Large intestine (tissue), 3 donors: ENCODE data around the gene OVAAL. TPM values are rescaled to one million over a fixed set of nuclear protein-coding genes. Genes with fewer than 3 reads are reported as not detected.
A peak's percentile ranks its signal among the peaks of the same experiment; 100 is the strongest.

Experiments
- DNase-seq, 2 donors: peaks; one replicate each; pipeline versions ENCODE4 v3.0.0 to v3.0.0-alpha.2; 2013
- H3K27ac ChIP-seq: one replicate; pipeline ENCODE4 v1.5.1; 2013; ENCODE audit warnings: low read length
- H3K27me3 ChIP-seq: 2 replicates; pipeline ENCODE4 v1.6.1; 2013; ENCODE audit warnings: low read length; ENCODE audit not compliant: control insufficient read depth, insufficient read depth
- H3K36me3 ChIP-seq: 2 replicates; pipeline ENCODE4 v1.6.1; 2013; ENCODE audit warnings: low read length; ENCODE audit not compliant: control insufficient read depth, insufficient read depth
- H3K4me1 ChIP-seq: one replicate; pipeline ENCODE4 v1.6.1; 2013; ENCODE audit warnings: low read length; ENCODE audit not compliant: control insufficient read depth, insufficient read depth
- H3K4me3 ChIP-seq: one replicate; pipeline ENCODE4 v1.5.1; 2013; ENCODE audit warnings: low read length
- H3K9me3 ChIP-seq: one replicate; pipeline ENCODE4 v1.6.1; 2013; ENCODE audit warnings: mild to moderate bottlenecking, low read depth, low read length, moderate library complexity; ENCODE audit not compliant: control insufficient read depth
- WGBS: methylation state at CpG from one replicate; pipeline ENCODE4 v1.1.5; 2013; ENCODE audit warnings: low lambda C conversion rate; ENCODE audit not compliant: insufficient coverage; 5-methylcytosine and 5-hydroxymethylcytosine counted together
- polyA plus RNA-seq: library from polyadenylated mRNA; unstranded; fragments of 120-200 nt; gene quantifications from one replicate; pipeline ENCODE4 v1.2.1, GENCODE V29; 2013

Gene OVAAL
- polyA plus RNA-seq, 1 donor: not detected

DNA sequence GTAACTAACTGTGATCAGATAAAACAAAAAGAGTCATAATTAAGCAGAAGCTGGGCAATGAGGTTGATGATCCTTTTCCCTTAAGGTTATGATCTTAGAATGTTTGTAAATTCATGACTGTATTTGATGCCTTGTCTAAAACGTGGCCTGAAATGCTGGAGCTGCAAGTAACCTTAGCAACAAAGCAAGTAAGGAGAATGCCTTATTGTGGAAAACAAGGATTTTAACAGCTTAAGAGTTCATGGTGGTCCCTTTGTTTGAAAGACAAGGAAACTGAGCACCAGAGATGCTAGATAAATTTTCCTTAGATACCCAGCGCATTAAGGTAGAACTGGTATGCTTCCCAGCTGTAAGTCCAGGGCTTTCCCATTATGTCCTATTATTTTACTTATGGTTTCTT, 47.4 kb downstream of the OVAAL start:
- no peak for DNase-seq
- H3K9me3 ChIP-seq: no peaks in the 10 kb centered on the region
- no peak overlapping the region for H3K4me3 ChIP-seq
- H3K4me1 ChIP-seq: peaks cover 7% of the 10 kb centered on the region
- H3K27ac ChIP-seq: no peak overlapping the region
- 60% methylated on average over 1 of the region's 2 CpGs for WGBS
- H3K36me3 ChIP-seq: no peaks in the 10 kb centered on the region
- H3K27me3 ChIP-seq: no peaks in the 10 kb centered on the region

DNA sequence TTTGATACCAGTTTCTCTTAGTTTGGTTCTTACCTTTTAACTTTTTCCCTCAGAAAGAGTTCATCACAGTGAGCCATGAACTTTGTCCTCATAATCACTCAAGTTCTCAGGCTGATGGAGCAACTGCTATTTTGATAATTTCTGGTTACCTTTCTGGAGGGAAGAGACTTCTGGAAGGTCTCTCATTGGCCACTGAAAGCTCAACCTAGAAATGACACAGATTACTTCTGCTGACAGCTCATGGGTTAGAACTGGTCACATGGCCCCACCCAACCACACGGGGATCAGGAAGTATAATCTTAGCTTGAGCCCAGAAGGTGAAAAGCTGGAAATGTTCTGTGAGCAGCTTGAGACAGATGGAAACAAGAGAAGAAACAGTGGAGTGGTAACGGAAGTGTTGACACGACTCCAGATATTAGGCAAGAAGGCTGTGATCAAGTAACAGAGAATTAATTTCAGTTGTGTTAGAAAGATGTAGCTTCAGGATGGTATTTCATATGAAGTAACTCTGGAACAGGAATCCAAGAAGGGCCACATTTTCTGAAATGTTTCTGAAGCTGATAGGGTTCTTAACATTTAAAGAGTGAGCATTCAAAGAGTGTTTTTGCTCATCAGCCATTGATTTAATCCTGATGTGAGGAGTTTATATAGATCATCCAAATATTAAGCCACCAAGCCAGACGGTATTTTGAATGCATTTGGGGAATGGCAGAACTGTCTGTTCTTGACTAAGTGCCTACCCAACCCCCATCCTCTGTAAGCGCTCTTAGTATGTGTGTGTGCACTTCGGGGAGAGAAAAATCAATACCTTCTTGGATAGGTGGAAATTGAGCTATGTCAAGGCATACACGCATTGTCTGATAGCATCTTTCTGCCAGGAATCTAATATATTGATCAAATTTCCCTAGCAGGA, 51.1 kb downstream of the OVAAL start:
- peak in 1 of 2 donors; percentile 42 for DNase-seq

DNA sequence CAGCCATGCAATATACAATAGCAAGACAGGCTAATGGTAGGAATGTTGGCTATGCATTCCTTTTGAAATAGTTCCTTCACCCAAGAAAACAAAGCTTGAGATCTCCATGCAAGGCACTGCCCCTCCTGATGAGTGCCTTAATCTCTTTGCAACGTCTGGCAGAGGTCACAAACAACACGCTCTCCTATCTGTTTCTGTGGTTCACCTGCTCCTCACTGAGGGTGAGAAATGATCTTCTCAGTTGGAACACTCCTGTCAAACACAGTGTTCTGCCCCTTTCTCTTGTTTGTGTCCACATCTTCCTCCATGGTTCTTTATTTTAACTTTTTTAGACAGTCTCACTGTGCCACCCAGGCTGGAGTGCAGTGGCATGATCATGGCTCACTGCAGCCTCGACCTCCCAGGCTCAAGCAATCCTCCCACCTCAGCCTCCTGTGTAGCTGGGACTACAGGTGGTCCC, 51.8 kb downstream of the OVAAL start:
- 100% methylated on average over 1 of the region's 3 CpGs for WGBS
- H3K4me1 ChIP-seq: no peaks in the 10 kb centered on the region
- H3K36me3 ChIP-seq: no peaks in the 10 kb centered on the region
- no peak overlapping the region for H3K27ac ChIP-seq
- H3K27me3 ChIP-seq: no peaks in the 10 kb centered on the region
- no peak overlapping the region for H3K4me3 ChIP-seq
- DNase-seq: no peak
- no peaks in the 10 kb centered on the region for H3K9me3 ChIP-seq

More for the DNA sequence above, 51.1 kb downstream of the OVAAL start:
- H3K27me3 ChIP-seq: no peaks in the 10 kb centered on the region
- no peaks in the 10 kb centered on the region for H3K4me1 ChIP-seq
- H3K4me3 ChIP-seq: no peak overlapping the region
- 94% methylated on average over 3 of the region's 7 CpGs for WGBS
- H3K36me3 ChIP-seq: no peaks in the 10 kb centered on the region
- no peak overlapping the region for H3K27ac ChIP-seq
- no peaks in the 10 kb centered on the region for H3K9me3 ChIP-seq

DNA sequence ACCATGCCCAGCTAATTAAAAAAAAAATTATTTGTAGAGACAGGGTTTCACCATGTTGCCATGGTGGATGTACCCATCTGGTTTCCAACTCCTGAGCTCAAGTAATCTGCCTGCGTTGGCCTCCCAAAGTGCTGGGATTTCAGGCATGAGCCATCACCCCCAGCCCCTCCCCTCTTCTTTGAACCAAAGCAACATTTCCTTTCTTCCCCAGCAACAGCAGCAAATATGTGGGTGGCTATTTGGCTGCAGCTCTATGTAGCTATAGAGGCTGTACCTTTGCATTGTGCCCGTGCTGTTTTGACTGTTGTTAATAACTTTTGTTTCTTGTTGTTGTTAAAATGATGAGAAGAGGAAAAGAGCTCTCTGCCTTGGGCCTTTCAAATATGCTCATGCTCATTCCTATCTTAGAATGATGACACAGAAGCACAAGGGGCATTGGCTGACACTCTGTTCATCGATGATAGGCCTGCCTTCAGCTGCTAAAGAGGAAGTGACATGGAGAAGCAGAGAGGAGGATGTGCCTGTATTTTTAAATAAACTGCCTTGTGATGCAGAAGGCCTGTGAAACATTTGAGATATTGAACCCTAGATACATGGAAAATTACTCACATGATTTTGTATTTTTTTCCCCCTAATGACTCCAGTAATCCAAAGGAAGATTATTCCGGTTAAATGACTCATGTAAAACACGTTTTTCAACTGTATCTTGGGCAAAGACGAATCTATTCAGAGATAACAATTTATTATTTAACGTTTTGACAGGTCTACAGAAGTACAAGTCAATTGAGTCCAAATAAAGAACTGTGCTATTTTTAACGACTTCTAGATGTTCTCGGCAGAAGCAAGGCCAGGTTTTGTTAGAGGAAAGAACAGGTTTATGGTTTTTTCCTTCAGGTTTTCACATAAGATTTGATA, 52.5 kb downstream of the OVAAL start:
- Histone ChIP-seq H3K27ac (no peak overlapping the region), H3K36me3 (no peaks in the 10 kb centered on the region), H3K27me3 (no peaks in the 10 kb centered on the region), H3K4me1 (no peaks in the 10 kb centered on the region), H3K9me3 (no peaks in the 10 kb centered on the region), H3K4me3 (no peak overlapping the region)
- DNase-seq: peak in 1 of 2 donors; percentile 44
- WGBS: 13% methylated on average over 5 of the region's 9 CpGs

DNA sequence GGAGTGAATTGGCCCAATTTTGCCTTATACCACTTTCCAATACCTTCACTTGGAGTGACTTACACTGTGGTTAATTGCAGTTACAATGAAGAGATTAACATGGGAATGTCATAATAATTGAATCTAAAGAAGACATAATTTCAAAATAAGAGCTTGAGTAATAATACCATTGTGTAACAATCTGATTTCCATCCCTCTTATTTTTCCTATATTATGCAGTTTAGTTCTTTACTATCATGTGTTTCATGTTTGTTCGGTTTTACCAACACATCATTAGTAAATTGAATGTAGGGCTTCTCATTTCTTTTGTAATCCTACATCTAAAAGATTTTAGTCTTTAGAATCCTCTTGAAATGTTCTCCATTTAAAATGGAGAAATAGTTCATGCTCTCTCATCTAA, 53.9 kb downstream of the OVAAL start:
- Histone ChIP-seq H3K36me3 (no peaks in the 10 kb centered on the region), H3K27ac (no peak overlapping the region), H3K4me1 (no peaks in the 10 kb centered on the region), H3K27me3 (no peaks in the 10 kb centered on the region), H3K9me3 (no peaks in the 10 kb centered on the region), H3K4me3 (no peak overlapping the region)
- WGBS: 100% methylated on average over 1 of the region's 1 CpG
- no peak for DNase-seq

DNA sequence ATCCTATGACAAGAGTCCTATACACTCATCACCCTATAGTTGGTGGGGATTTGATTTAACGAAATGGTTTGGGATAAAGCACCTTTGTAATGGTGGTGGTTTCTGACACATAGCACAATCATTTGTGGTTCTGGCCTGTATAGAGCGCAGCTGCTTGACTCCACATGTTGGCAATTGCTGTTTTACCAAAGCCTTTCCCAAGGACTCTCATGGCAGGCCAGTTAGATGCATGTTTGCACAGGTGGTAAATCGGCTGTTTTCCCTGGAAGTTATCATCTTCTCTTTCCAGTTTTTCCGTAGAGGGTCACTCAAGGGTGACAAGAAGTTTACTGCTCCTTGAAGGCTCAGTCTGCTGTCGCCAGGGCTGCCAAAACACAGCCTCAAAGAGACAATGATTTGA, 56.0 kb downstream of the OVAAL start:
- no peaks in the 10 kb centered on the region for H3K36me3 ChIP-seq
- H3K27ac ChIP-seq: no peak overlapping the region
- no peaks in the 10 kb centered on the region for H3K9me3 ChIP-seq
- DNase-seq: no peak
- H3K4me1 ChIP-seq: no peaks in the 10 kb centered on the region
- 40% methylated on average over 1 of the region's 5 CpGs for WGBS
- no peak overlapping the region for H3K4me3 ChIP-seq
- no peaks in the 10 kb centered on the region for H3K27me3 ChIP-seq

DNA sequence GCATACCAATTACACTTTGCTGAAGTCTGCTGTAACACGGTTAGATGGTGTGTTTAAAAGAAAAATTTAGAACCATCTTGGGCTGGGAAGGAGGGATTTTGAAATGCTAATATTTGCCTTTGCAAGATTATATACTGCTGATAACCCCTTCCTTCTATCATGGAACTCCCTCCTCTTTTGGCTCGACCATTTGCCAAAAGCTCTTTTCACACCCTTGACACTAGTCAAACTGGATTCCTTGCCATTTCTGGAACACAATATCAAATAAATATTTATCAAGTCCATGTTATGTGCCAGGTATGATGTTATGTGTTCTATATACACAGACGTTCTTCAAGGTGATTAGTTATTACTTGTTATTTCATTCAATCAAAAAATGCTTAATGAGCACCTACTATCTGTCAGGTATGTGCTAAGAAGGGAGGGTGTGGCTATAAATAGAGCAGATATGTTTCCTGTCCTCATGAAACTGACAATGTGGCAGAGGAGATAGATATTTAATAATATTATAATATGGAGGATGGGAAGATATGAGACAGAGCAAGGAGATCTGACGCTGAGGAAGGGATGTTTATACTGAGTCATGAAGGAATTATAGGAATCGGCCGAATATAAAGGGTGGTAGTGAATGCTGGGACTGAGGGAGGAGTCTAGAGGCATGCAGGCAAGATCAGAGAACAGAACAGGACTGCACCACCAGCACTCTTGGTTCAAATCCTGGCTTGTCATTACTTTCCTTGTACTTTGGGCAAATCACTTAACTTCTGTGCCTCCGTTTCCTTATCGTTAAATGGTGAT, 56.9 kb downstream of the OVAAL start:
- DNase-seq: no peak
- Histone ChIP-seq H3K27ac (no peak overlapping the region), H3K9me3 (no peaks in the 10 kb centered on the region), H3K27me3 (no peaks in the 10 kb centered on the region), H3K36me3 (no peaks in the 10 kb centered on the region), H3K4me1 (no peaks in the 10 kb centered on the region), H3K4me3 (no peak overlapping the region)
- 96% methylated on average over 4 of the region's 8 CpGs for WGBS

Other genes starting within 250 kb of the OVAAL start
- gene ACBD6, start 56.4 kb upstream of the OVAAL start, polyA plus RNA-seq: 53.9 TPM
- 26.1 TPM for gene XPR1, start 73.1 kb downstream of the OVAAL start, polyA plus RNA-seq